PC-3 (cell line): ENCODE results near the gene PRTFDC1. TPM values are rescaled to one million over a fixed set of nuclear protein-coding genes. Genes with fewer than 3 reads are reported as not detected.

Experiments
- ATAC-seq: fragments of 200-7000 bp; cut with Tn5 transposase; 2 replicates; pipeline ENCODE4 v1.9.1; 2020; ENCODE audit warnings: mild to moderate bottlenecking, moderate library complexity
- BruUV-seq: library from RNA; stranded (reverse); fragments of 400-500 nt; replicated peaks from 2 replicates; lab custom pipeline; 2021; lab: Mats Ljungman, UMichigan
- CTCF ChIA-PET: fragments of 300-600 bp; sonication (Branson Sonifier 250); formaldehyde crosslinking; loops from one replicate; lab custom pipeline; 2022; ENCODE audit warnings: antibody characterized with exemption; lab: Charles Lee
- POLR2A ChIA-PET: fragments of 300-600 bp; sonication (Branson Sonifier 250); formaldehyde crosslinking; loops from one replicate; lab custom pipeline; 2022; ENCODE audit warnings: antibody characterized with exemption; ENCODE audit not compliant: unreplicated experiment; lab: Charles Lee
- DNase-seq: peaks from one replicate; pipeline ENCODE4 v3.0.0-alpha.2; 2015
- H2AFZ ChIP-seq: fragments of 300-600 bp; sonication (generic); 2 replicates; pipeline ENCODE4 v1.6.0; 2016; ENCODE audit warnings: antibody characterized with exemption, low read length
- H3F3A ChIP-seq: fragments of 300-600 bp; sonication (generic); one replicate; pipeline ENCODE4 v1.6.0; 2017; ENCODE audit warnings: antibody characterized with exemption, low read length, control low read depth, mild to moderate bottlenecking; ENCODE audit not compliant: unreplicated experiment
- H3K27ac ChIP-seq: fragments of 300-600 bp; sonication (generic); 2 replicates; pipeline ENCODE4 v1.5.1; 2016; ENCODE audit warnings: mild to moderate bottlenecking, low read length
- H3K27me3 ChIP-seq: fragments of 300-600 bp; sonication (generic); 2 replicates; pipeline ENCODE4 v1.6.1; 2016; ENCODE audit warnings: low read length, mixed read lengths
- H3K36me3 ChIP-seq: fragments of 300-600 bp; sonication (generic); 2 replicates; pipeline ENCODE4 v1.6.1; 2016; ENCODE audit warnings: low read depth, mixed run types, low read length, mixed read lengths
- H3K4me1 ChIP-seq: fragments of 300-600 bp; sonication (generic); 2 replicates; pipeline ENCODE4 v1.5.1; 2016; ENCODE audit warnings: low read length; ENCODE audit not compliant: insufficient read depth
- H3K4me2 ChIP-seq: fragments of 300-600 bp; sonication (generic); 2 replicates; pipeline ENCODE4 v1.6.0; 2016; ENCODE audit warnings: low read length
- H3K4me3 ChIP-seq: fragments of 300-600 bp; sonication (generic); 2 replicates; pipeline ENCODE4 v1.5.1; 2016; ENCODE audit warnings: mild to moderate bottlenecking, low read length, mixed read lengths
- H3K79me2 ChIP-seq: fragments of 300-600 bp; sonication (generic); 2 replicates; pipeline ENCODE4 v1.6.1; 2017; ENCODE audit warnings: low read length, mixed read lengths
- H3K9ac ChIP-seq: fragments of 300-600 bp; sonication (generic); 2 replicates; pipeline ENCODE4 v1.6.0; 2016; ENCODE audit warnings: mild to moderate bottlenecking, low read length
- H3K9me2 ChIP-seq: fragments of 300-600 bp; sonication (generic); replicated peaks from 2 replicates; pipeline ENCODE4 v1.6.1; 2016; ENCODE audit warnings: mixed run types, low read length, mixed read lengths
- H3K9me3 ChIP-seq: fragments of 300-600 bp; sonication (generic); 2 replicates; pipeline ENCODE4 v1.6.1; 2016; ENCODE audit warnings: low read length, mixed read lengths
- H4K20me1 ChIP-seq: fragments of 300-600 bp; sonication (generic); 2 replicates; pipeline ENCODE4 v1.6.1; 2016; ENCODE audit warnings: low read length, mixed read lengths
- EZH2 ChIP-seq: fragments of 300-600 bp; sonication (generic); IDR thresholded peaks from one replicate; pipeline ENCODE4 v1.6.1; 2017; ENCODE audit warnings: antibody characterized with exemption, mild to moderate bottlenecking, low read length; ENCODE audit not compliant: unreplicated experiment
- EZH2phosphoT487 ChIP-seq: fragments of 300-600 bp; sonication (generic); IDR thresholded peaks from 2 replicates; pipeline ENCODE4 v1.6.1; 2018; ENCODE audit warnings: mild to moderate bottlenecking, antibody characterized with exemption, low read length, borderline replicate concordance
- intact Hi-C: fragments of 100-400 bp; cut with micrococcal nuclease; formaldehyde crosslinking; loops from 2 replicates; pipeline ENCODE4 v1.9.0; 2023
- total RNA-seq: library from RNA; depleted of rRNA; stranded (reverse); fragments of >200 nt; gene quantifications from 2 replicates; pipeline ENCODE4 v1.2.3, GENCODE V29; 2014
- TF ChIP-seq, protein P1 (sequence below): fragments of 300-600 bp; sonication (generic); conservative IDR thresholded peaks from 2 replicates; pipeline ENCODE4 v1.5.1; 2017; ENCODE audit warnings: antibody characterized with exemption, low read depth, mild to moderate bottlenecking, low read length

Gene PRTFDC1
- total RNA-seq, 1 experiment from 2014 or later, result 10.2 TPM

DNA sequence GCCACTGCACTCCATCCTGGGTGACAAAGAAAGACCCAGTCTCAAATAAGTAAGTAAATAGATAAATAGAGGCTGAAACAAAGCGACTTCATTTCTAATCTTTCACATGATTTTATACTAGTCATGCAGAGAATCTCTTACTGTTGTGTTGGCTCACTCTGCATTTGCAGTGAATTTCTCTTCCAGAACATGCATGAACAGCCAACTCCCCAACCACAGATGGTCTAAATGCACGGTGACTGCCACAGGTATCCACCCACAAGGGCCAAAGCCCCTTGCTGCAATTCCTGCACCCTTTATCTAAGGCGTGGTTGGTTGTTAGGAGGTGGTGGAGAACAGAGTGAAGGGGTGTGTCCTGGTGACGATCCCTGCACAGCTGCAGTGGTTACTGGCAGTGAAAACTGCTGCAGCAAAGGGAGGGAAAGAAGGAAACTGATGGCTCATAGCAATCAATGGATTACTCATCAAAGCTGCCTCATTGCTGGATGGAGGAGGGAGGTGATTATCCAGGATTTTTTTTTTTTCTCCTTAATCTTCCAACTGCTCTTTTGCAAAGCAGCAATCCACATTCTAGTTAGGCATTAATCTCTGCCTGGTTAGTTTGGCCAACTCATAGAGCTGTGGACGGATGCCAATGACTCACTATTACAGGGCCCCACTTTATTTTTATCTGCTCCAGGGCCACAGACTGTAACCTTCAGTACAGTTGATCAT is 50.6 kb downstream of the PRTFDC1 start:
- no peaks in the 10 kb centered on the region for H3K9me2 ChIP-seq
- H3K4me3 ChIP-seq, result peak overlapping the region; percentile 20; the same call in 1 of the 2 replicates
- H3K9ac ChIP-seq, result peak overlapping the region; percentile 36
- ChIA-PET POLR2A (interaction anchor here (0.6 kb wide), 1 partner anchor 11 kb away, joined by 7 read pairs; no protein-coding TSS in a partner anchor), CTCF (interaction anchor here (0.7 kb wide), 2 partner anchors 76 to 108 kb away, joined by 3 to 4 read pairs; no protein-coding TSS in a partner anchor)
- no peak overlapping the region for H2AFZ ChIP-seq
- intact Hi-C loops, result loop anchor here (5.0 kb wide), 3 partner anchors 35 to 260 kb away; partner anchors contain the start of gene ARHGAP21
- H3K9me3 ChIP-seq, result no peaks in the 10 kb centered on the region
- no TSS peak for BruUV-seq
- no peaks in the 10 kb centered on the region for H3F3A ChIP-seq
- H3K36me3 ChIP-seq, result no peaks in the 10 kb centered on the region
- ATAC-seq (peak; percentile 91), DNase-seq (peak; percentile 93)
- H3K4me1 ChIP-seq, result peaks cover 27% of the 10 kb centered on the region
- no peaks in the 10 kb centered on the region for H3K27me3 ChIP-seq
- H3K4me2 ChIP-seq, result peak overlapping the region; percentile 73
- H4K20me1 ChIP-seq, result no peaks in the 10 kb centered on the region
- TF ChIP-seq, protein P1, sequence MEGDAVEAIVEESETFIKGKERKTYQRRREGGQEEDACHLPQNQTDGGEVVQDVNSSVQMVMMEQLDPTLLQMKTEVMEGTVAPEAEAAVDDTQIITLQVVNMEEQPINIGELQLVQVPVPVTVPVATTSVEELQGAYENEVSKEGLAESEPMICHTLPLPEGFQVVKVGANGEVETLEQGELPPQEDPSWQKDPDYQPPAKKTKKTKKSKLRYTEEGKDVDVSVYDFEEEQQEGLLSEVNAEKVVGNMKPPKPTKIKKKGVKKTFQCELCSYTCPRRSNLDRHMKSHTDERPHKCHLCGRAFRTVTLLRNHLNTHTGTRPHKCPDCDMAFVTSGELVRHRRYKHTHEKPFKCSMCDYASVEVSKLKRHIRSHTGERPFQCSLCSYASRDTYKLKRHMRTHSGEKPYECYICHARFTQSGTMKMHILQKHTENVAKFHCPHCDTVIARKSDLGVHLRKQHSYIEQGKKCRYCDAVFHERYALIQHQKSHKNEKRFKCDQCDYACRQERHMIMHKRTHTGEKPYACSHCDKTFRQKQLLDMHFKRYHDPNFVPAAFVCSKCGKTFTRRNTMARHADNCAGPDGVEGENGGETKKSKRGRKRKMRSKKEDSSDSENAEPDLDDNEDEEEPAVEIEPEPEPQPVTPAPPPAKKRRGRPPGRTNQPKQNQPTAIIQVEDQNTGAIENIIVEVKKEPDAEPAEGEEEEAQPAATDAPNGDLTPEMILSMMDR, result no peak
- TF ChIP-seq EZH2phosphoT487, result no peak
- no peak for TF ChIP-seq EZH2
- no peaks in the 10 kb centered on the region for H3K79me2 ChIP-seq
- peak overlapping the region; percentile 93 for H3K27ac ChIP-seq

DNA sequence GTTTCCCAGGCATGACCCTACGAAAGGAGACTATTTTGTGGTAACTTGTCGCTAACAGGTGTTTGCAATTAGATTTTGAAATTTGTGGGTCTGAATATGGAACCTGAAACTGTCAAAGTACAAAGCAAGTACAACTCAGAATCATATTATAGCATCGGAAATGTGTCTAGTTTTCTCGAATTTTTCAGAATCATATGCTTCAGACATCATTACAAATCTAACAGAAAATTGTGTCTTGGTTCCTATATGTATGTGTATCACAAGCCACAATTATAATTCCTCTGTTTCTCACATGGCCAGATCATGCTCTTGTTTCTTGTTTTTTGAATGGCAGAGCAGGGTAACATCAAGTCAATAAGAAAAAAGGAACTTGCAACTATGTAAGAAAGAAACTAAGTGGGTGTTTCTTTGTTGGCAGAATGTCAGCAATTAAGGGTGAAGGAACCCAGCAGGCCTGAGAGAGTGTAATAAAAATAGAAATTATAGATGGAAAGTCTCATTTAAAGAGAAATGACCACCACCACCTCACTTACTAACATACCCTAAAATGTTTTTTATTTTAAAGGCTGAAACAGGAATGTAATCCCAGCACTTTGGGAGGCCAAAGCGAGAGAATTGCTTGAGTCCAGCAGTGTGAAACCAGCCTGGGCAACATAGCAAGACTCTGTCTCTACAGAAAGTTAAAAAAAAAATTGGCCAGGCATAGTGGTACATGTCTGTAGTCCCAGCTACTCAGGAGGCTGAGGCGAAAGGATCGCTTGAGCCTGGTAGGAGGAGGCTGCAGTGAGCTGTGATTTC is 51.3 kb downstream of the PRTFDC1 start:
- Histone ChIP-seq H3K27ac (peak overlapping the region; percentile 93), H3K9me3 (no peaks in the 10 kb centered on the region), H3K9me2 (no peaks in the 10 kb centered on the region), H3K4me3 (peak overlapping the region; percentile 20; the same call in 1 of the 2 replicates), H3F3A (no peaks in the 10 kb centered on the region), H3K36me3 (no peaks in the 10 kb centered on the region), H3K4me1 (peaks cover 28% of the 10 kb centered on the region), H3K4me2 (peak overlapping the region; percentile 69), H2AFZ (no peak overlapping the region), H3K27me3 (no peaks in the 10 kb centered on the region), H3K79me2 (no peaks in the 10 kb centered on the region), H4K20me1 (no peaks in the 10 kb centered on the region), H3K9ac (peak overlapping the region; percentile 36)
- intact Hi-C loops, result loop anchor here (5.0 kb wide), 3 partner anchors 34 to 259 kb away; partner anchors contain the start of gene ARHGAP21
- no peak for TF ChIP-seq EZH2phosphoT487
- TF ChIP-seq, protein P1, result no peak
- no peak for TF ChIP-seq EZH2
- ChIA-PET CTCF (no interaction called here), POLR2A (no interaction called here)
- DNase-seq (no peak), ATAC-seq (no peak)
- no TSS peak for BruUV-seq
